ENCODE data around the gene GINS2. TPM values are rescaled to one million over a fixed set of nuclear protein-coding genes. Genes with fewer than 3 reads are reported as not detected.

The GINS2 gene
- total RNA-seq, 1 donor from 2014 or later, result 87.4 TPM

GRCh38 chr16:85627089-85627488, 61.7 kb downstream of the GINS2 start:
- no peak for DNase-seq
- Mint-ChIP-seq H3K9me3 (peaks cover 4% of the 10 kb centered on the region), H3K4me3 (no peak overlapping the region), H3K27me3 (no peaks in the 10 kb centered on the region), H3K27ac (no peak overlapping the region), H3K4me1 (peaks cover 2% of the 10 kb centered on the region), H3K36me3 (ENCODE audit: low read depth) (peaks cover 12% of the 10 kb centered on the region)
- intact Hi-C loops (cut with micrococcal nuclease), result no loop called here

Other genes with a start within 250 kb of the GINS2 start
- 34.1 and 37.5 TPM in 2 replicates for gene GSE1, start 75.6 kb downstream of the GINS2 start, total RNA-seq
- gene C16orf74, start 62.1 kb upstream of the GINS2 start, total RNA-seq, result 0.19 and 0.38 TPM in 2 replicates
- gene EMC8, start 110.6 kb upstream of the GINS2 start, total RNA-seq, result 49.1 and 57.1 TPM in 2 replicates
- gene COX4I1, start 110.7 kb upstream of the GINS2 start, total RNA-seq, result 555 and 569 TPM in 2 replicates
- gene IRF8, start 210.2 kb upstream of the GINS2 start, total RNA-seq, result 235 and 248 TPM in 2 replicates

Data from activated CD4-positive, alpha-beta T cell treated with anti-CD3 and anti-CD28 coated beads, Interleukin-2, amount 10 ng/mL, durations not matched to agents 24 days and 14 days (primary cell).